ENCODE measurements around the gene NPBWR2. TPM values are rescaled to one million over a fixed set of nuclear protein-coding genes. Genes with fewer than 3 reads are reported as not detected.

The NPBWR2 gene
- total RNA-seq, 1 donor from 2014 or later, result not detected

GRCh38 chr20:64104667-64105451 lies 2.5 kb downstream of the NPBWR2 start:
- no peak overlapping the region for H3K27ac ChIP-seq

GRCh38 chr20:64103871-64104666 lies 3.3 kb downstream of the NPBWR2 start:
- H3K4me1 ChIP-seq, result peaks cover 4% of the 10 kb centered on the region
- H3K9me3 ChIP-seq (ENCODE audit: low read depth), result no peaks in the 10 kb centered on the region
- TF ChIP-seq EZH2phosphoT487 (IDR thresholded peaks at IDR 0.05) (no peak), EZH2 (IDR thresholded peaks at IDR 0.05) (no peak), CTCF (IDR thresholded peaks at IDR 0.05) (no peak)
- H3K9me3 Mint-ChIP-seq, result no peaks in the 10 kb centered on the region
- H3K27me3 ChIP-seq, result peaks cover 45% of the 10 kb centered on the region
- H4K20me1 ChIP-seq (ENCODE audit: low read depth), result peaks cover 9% of the 10 kb centered on the region
- H3K4me1 Mint-ChIP-seq, result peaks cover 15% of the 10 kb centered on the region
- H3K36me3 ChIP-seq, result no peaks in the 10 kb centered on the region
- no peak overlapping the region for H3K27ac ChIP-seq
- no peaks in the 10 kb centered on the region for H3F3A ChIP-seq (ENCODE audit: low read depth)
- no peak overlapping the region for H3K4me3 ChIP-seq
- H3K27me3 Mint-ChIP-seq (ENCODE audit: insufficient read depth, low read depth), result peaks cover 29% of the 10 kb centered on the region
- peak overlapping the region; percentile 2 for H3K4me3 Mint-ChIP-seq
- no peak overlapping the region for H3K9ac ChIP-seq
- H2AFZ ChIP-seq (replicated peaks), result no peak overlapping the region
- DNase-seq (ENCODE audit: low spot score), result no peak
- H3K36me3 Mint-ChIP-seq, result no peaks in the 10 kb centered on the region
- no peaks in the 10 kb centered on the region for H3K79me2 ChIP-seq (ENCODE audit: low read depth)
- H3K4me2 ChIP-seq, result no peak overlapping the region
- no peak overlapping the region for H3K27ac Mint-ChIP-seq

More at GRCh38 chr20:64104667-64105451, 2.5 kb downstream of the NPBWR2 start:
- no peaks in the 10 kb centered on the region for H3K36me3 ChIP-seq
- peaks cover 44% of the 10 kb centered on the region for H3K27me3 ChIP-seq
- Mint-ChIP-seq H3K9me3 (no peaks in the 10 kb centered on the region), H3K4me1 (peaks cover 15% of the 10 kb centered on the region), H3K27ac (no peak overlapping the region), H3K36me3 (no peaks in the 10 kb centered on the region), H3K27me3 (ENCODE audit: insufficient read depth, low read depth) (peaks cover 29% of the 10 kb centered on the region), H3K4me3 (no peak overlapping the region)
- H4K20me1 ChIP-seq (ENCODE audit: low read depth), result peaks cover 9% of the 10 kb centered on the region
- no peaks in the 10 kb centered on the region for H3F3A ChIP-seq (ENCODE audit: low read depth)
- H3K9ac ChIP-seq, result no peak overlapping the region
- TF ChIP-seq CTCF (IDR thresholded peaks at IDR 0.05) (no peak), EZH2phosphoT487 (IDR thresholded peaks at IDR 0.05) (no peak)
- H3K4me3 ChIP-seq, result no peak overlapping the region
- H2AFZ ChIP-seq (replicated peaks), result no peak overlapping the region
- no peaks in the 10 kb centered on the region for H3K79me2 ChIP-seq (ENCODE audit: low read depth)
- peaks cover 4% of the 10 kb centered on the region for H3K4me1 ChIP-seq
- no peak overlapping the region for H3K4me2 ChIP-seq
- no peak for DNase-seq (ENCODE audit: low spot score)
- H3K9me3 ChIP-seq (ENCODE audit: low read depth), result no peaks in the 10 kb centered on the region

GRCh38 chr20:64102647-64103354 lies 4.6 kb downstream of the NPBWR2 start:
- H3K4me3 Mint-ChIP-seq, result peak overlapping the region; percentile 79

More at GRCh38 chr20:64102647-64103354, 4.6 kb downstream of the NPBWR2 start:
- Histone ChIP-seq H2AFZ (replicated peaks) (peak overlapping the region; percentile 85), H3K4me3 (peak overlapping the region; percentile 70), H3K9me3 (ENCODE audit: low read depth) (no peaks in the 10 kb centered on the region), H3F3A (ENCODE audit: low read depth) (no peaks in the 10 kb centered on the region), H3K4me2 (peak overlapping the region; percentile 91), H3K79me2 (ENCODE audit: low read depth) (no peaks in the 10 kb centered on the region), H3K27ac (no peak overlapping the region), H3K27me3 (peaks cover 45% of the 10 kb centered on the region), H3K4me1 (peaks cover 4% of the 10 kb centered on the region), H3K36me3 (no peaks in the 10 kb centered on the region), H3K9ac (no peak overlapping the region), H4K20me1 (ENCODE audit: low read depth) (peaks cover 9% of the 10 kb centered on the region)
- DNase-seq (ENCODE audit: low spot score), result peak; percentile 84
- Mint-ChIP-seq H3K4me1 (peaks cover 15% of the 10 kb centered on the region), H3K27me3 (ENCODE audit: insufficient read depth, low read depth) (peaks cover 30% of the 10 kb centered on the region), H3K9me3 (no peaks in the 10 kb centered on the region), H3K36me3 (no peaks in the 10 kb centered on the region), H3K27ac (no peak overlapping the region)
- TF ChIP-seq EZH2phosphoT487 (IDR thresholded peaks at IDR 0.05) (no peak), EZH2 (IDR thresholded peaks at IDR 0.05) (no peak), CTCF (IDR thresholded peaks at IDR 0.05) (no peak)
